ENCODE measurements around the gene PACS2.

The PACS2 gene

GRCh38 chr14:105389976-105390848, 75.7 kb downstream of the PACS2 start:
- H3K27me3 ChIP-seq (replicated peaks) = no peaks in the 10 kb centered on the region
- no peaks in the 10 kb centered on the region for H3K36me3 ChIP-seq (replicated peaks)
- no peak overlapping the region for H3K4me3 ChIP-seq (ENCODE audit: low read depth, low read length)
- H3K27ac ChIP-seq = no peak overlapping the region
- no peak for DNase-seq
- no peak for TF ChIP-seq CTCF (IDR thresholded peaks at IDR 0.05; ENCODE audit: low read depth, low read length, missing control alignments)
- in situ Hi-C loops (cut with HindIII; ENCODE audit: low pct_ligation_motif_present, low sequenced_read_pairs) = no loop called here

GRCh38 chr14:105390849-105391500, 76.4 kb downstream of the PACS2 start:
- no peaks in the 10 kb centered on the region for H3K27me3 ChIP-seq (replicated peaks)
- no peak overlapping the region for H3K27ac ChIP-seq
- no peak for TF ChIP-seq CTCF (IDR thresholded peaks at IDR 0.05; ENCODE audit: low read depth, low read length, missing control alignments)
- H3K4me3 ChIP-seq (ENCODE audit: low read depth, low read length) = no peak overlapping the region
- in situ Hi-C loops (cut with HindIII; ENCODE audit: low pct_ligation_motif_present, low sequenced_read_pairs) = no loop called here
- no peak for DNase-seq
- H3K36me3 ChIP-seq (replicated peaks) = no peaks in the 10 kb centered on the region

- Histone ChIP-seq H3K36me3 (replicated peaks) (no peaks in the 10 kb centered on the region), H3K4me3 (ENCODE audit: low read depth, low read length) (no peak overlapping the region), H3K27ac (no peak overlapping the region), H3K27me3 (replicated peaks) (no peaks in the 10 kb centered on the region)
- in situ Hi-C loops (cut with HindIII; ENCODE audit: low pct_ligation_motif_present, low sequenced_read_pairs) = no loop called here
- DNase-seq = no peak
- no peak for TF ChIP-seq CTCF (IDR thresholded peaks at IDR 0.05; ENCODE audit: low read depth, low read length, missing control alignments)
These were observed 77.0 kb downstream of the PACS2 start for GRCh38 chr14:105391541-105391940.

GRCh38 chr14:105392131-105393090, 77.9 kb downstream of the PACS2 start:
- Histone ChIP-seq H3K27me3 (replicated peaks) (no peaks in the 10 kb centered on the region), H3K4me3 (ENCODE audit: low read depth, low read length) (no peak overlapping the region), H3K27ac (no peak overlapping the region), H3K36me3 (replicated peaks) (no peaks in the 10 kb centered on the region)
- DNase-seq = no peak
- in situ Hi-C loops (cut with HindIII; ENCODE audit: low pct_ligation_motif_present, low sequenced_read_pairs) = no loop called here
- TF ChIP-seq CTCF (IDR thresholded peaks at IDR 0.05; ENCODE audit: low read depth, low read length, missing control alignments) = no peak

- H3K4me3 ChIP-seq (ENCODE audit: low read depth, low read length) = no peak overlapping the region
- no peak for DNase-seq
- in situ Hi-C loops (cut with HindIII; ENCODE audit: low pct_ligation_motif_present, low sequenced_read_pairs) = no loop called here
- no peaks in the 10 kb centered on the region for H3K36me3 ChIP-seq (replicated peaks)
- no peaks in the 10 kb centered on the region for H3K27me3 ChIP-seq (replicated peaks)
- TF ChIP-seq CTCF (IDR thresholded peaks at IDR 0.05; ENCODE audit: low read depth, low read length, missing control alignments) = no peak
- no peak overlapping the region for H3K27ac ChIP-seq
These were observed 78.6 kb downstream of the PACS2 start for GRCh38 chr14:105393151-105393550.

All from brain microvascular endothelial cell (primary cell).